ENCODE data around the gene GNB5.

The GNB5 gene

GRCh38 chr15:52164631-52165265 lies 26.4 kb downstream of the GNB5 start:
- DNase-seq: no peak

DNA sequence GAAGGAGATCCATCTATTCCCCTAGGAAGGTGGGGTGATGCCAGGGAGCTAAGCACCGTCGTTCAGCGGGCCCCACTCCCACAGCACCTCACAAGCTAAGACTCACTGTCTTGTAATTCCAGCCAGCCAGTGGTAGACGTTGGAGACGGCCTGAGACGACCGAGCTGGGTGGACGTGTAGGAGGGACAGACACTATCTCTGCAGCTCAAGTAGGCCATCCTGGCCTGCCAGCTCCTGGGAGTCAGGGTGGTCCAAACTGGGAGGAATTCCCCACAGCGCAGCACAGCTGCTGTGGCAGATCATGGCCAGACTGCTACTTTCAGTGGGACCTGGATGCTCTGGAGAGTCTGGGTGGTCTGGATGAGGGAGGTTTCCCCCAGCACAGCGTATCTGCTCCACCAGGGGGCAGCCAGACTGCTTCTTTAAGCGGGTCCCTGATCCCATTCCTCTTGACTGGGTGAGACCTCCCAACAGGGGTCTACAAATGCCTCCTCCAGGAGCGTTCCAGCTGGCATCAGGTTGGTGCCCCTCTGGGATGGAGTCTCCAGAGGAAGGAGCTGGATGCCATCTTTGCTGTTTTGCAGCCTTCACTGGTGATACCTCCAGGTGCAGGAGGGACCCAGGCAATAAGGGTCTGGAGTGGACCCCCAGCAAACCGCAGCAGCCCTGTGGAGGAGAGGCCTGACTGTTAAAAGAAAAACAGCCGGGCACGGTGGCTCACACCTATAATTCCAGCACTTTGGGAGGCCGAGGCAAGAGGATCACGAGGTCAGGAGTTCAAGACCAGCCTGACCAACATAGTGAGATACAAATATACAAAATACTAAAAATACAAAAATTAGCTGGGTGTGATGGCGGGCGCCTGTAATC lies 27.6 kb downstream of the GNB5 start:
- peak; percentile 40 for DNase-seq

GRCh38 chr15:52162876-52163275 lies 28.3 kb downstream of the GNB5 start:
- no peak for DNase-seq

GRCh38 chr15:52162260-52162659 lies 28.9 kb downstream of the GNB5 start:
- DNase-seq: no peak

GRCh38 chr15:52161406-52161966 lies 29.7 kb downstream of the GNB5 start:
- DNase-seq: no peak

- no peak for DNase-seq
Observed at GRCh38 chr15:52159645-52160044, 31.5 kb downstream of the GNB5 start.

DNA sequence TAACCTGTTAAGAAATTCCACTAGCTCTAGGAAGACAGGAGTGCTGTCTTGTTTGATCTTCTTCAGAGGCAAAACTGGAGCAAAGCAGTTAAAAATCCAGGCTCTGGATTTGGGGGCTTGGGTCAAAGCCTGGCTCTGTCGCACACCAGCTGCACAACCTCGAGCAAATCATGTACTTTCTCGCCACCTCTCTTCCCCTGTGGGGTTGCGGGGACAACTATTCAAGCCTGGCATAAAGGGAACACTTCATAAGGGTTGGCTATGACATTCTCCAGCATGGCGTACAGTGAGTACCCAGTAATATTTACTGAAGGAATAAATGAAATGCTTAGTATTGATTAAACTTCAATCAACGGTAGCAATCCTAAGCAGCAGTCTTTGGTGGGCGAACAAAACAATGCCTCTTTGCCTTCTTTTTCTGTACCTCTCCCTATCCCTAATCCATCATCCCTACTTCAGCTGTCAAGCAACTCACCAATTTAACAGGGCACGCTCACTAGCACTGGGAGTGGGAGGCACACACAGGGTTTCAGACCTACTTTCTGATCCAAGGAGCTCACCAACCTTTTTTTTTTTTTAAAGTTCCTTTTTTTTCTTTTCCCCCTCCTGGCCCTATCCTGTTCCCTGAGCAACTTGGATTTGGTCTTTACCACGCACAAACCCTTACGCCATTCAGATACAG lies 33.0 kb downstream of the GNB5 start:
- DNase-seq: no peak

DNA sequence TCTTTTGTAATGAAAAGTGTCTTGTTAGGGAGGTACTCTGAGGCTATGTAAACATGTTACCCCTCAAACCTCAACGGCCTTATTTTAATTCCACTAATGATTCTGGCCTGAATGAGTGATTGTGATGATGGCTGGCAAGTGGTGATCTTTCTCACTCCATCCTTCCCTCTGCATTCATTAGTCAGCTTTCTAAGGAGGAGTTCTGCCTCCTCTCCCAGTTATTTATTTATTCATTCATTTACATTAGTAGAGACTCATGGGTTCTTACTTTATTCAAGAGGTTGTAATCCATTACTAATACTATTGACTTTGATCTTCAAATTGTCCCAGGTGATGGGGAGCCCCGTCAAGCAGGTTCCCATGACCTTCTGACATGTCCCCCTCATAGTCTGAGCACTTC lies 35.3 kb downstream of the GNB5 start:
- DNase-seq: no peak

DNA sequence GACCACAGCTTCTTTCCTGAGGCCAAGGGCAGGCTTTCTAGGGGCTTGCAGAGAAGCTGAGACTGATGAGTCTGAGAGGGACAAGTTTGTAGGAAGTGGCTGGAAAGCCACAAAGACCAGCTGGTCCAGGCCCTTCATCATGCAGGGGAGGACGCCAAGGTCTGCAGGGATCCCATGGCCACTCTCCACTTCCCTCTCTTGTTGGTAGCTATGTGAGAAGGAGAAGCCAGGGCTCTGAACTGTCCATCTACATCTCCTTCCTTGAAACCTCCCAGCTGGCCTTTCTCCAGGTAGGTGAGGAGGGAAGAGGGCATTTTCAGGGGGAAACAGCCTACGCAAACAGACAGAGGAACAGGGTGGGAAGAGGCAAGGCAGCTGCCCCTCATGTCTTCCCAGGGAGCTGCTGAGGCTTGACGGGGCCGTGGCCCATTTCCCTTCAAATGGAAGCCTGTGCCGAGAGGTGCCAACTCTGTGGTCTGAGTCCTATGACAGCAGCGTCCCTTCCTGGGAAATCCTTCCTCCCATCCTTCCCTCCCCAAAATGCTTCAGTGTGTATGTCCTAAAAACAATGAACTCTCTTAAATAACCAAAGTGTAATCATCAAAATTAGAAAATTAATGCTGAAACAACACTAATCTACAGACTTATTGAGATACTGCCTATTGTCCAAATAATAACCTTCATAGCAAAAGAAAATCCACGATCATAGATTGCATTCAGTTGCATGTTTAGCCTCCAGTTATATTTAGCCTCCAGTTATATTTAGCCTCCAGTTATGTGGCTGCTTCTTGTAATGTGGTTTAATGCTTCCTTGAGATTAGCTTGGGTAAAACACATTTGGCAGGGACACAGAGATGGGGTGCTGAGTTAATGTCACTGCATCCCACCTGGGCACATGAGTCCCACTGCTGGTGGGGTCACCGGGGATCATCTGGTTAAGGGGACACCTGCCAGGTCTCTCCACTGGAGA lies 36.0 kb downstream of the GNB5 start:
- DNase-seq: no peak

- DNase-seq: no peak
Observed at GRCh38 chr15:52153900-52154895, 37.0 kb downstream of the GNB5 start.

DNA sequence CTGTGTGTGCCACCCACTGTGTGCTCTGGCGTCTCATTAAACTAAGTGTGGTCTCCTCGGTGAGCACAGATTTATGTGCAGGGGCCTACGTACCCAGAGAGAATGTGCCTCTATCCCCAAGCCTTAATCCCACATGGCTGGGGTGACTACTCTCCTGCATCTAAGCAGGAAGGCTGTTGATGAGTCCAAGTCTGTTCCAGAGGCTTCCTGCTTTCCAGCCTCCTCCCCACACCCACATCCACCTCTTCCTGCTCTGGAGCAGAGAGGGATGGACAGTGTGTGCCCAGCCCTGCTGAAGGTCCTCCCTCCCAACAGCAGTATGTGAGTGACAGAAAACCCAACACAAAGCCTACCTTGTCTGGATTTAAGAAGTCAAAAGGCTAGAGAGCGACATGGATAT lies 39.8 kb downstream of the GNB5 start:
- DNase-seq: no peak

DNA sequence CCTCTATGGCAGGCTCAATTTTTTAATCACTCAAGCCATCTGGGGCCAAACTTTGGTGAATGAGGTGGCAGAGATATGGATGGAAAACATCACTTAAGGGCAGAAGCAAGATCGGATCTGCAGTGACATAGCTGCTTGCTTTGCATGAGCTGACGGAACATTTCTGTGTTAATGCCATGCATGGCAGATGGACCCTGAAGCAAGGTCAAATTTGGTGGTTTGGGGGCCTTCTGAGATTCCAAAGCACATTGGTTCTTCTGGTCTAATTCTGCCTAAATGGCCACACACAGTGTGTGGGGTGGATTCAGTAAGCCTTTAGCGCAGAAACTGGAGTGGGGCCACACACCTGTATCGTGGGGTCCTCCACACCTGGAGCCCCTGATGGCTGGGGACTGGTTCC lies 40.3 kb downstream of the GNB5 start:
- DNase-seq: no peak

DNA sequence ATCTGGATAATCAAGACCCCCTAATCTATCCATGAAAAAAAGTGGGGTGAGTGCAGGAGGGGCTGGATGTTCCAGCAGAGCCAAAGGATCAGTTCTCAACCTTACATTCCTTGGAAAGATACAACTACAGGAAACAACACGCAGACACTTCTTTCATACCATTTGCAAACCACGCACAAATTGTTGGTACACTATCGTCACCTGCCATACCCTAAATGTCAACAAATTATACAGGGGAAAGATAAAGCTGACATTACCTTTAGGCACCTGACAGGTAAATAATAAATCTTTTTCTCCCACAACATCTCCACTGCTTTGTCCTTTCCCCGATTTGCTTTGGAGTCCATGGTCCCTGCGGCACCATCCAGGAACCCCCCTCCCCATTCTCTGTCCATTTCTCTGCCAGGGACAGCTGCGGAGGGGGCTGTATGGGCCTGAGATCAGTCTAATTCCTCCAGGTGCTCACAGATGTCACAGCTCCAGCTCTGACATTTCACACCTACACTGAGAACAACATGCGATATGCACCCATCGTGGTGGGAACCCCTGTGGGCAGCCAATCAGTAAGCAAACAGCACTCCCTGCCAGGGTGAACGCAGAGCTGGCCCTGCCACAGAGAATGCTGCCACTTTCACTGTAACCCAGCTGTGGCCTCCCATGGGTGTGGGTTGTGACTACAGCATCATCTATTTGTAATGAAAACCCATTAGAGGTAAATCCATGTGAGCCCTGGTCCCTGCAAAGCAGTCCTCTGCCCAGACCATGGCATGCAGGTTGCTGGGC lies 41.0 kb downstream of the GNB5 start:
- DNase-seq: no peak

DNA sequence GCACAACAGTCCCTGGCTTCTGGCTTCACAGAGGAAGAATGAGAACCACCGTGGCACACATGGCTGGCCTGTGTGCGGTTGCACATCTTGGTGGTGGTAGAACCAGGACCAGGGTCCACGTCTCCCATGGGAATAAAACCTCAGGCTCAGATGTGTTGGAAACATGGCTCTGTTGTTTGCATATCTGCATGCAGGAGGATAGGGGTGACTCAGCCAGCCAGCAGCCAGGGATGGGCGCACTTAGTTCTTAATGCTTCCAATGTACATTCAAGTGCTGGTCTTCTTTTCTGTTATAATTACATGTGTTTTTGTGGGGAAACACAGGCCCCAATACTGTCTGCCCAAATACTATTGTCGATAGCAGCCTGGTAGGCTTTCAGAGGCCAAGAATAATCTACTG lies 42.8 kb downstream of the GNB5 start:
- DNase-seq: no peak

DNA sequence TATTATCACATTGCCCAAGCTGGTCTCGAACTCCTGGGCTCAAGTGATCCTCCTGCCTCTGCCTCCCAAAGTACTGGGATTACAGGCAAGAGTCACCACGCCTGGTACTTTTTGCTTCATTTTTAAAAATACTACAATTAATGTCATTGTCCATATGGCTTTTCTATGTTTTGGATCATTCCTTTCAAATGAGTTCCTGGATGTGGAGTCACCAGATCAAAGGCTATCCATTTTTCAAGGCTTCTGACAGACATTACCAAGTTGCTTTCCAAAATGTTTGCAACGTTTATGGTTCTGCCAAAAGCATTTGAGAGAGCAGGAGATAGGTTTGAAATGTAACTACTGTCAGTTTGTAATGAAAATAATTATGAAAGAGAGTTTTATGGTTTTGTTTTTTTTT lies 44.4 kb downstream of the GNB5 start:
- no peak for DNase-seq

DNA sequence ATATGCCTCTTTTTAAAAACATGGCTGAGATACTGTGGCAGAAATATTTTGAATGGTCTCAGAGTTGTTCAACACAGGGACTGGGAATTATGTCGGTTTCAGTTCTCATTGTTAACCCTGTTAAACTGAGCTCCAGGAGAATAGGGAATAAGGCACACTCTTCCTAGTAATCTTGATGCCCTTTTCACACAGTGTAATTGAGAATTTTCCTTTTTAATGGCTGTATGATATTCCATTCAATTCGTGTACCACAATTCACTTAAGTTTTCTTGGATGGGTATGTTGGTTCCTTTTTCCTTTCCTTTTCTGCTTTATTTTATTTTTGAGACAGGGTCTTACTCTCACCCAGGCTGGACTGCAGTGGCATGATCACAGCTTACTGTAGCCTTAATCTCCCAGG lies 44.9 kb downstream of the GNB5 start:
- DNase-seq: no peak

DNA sequence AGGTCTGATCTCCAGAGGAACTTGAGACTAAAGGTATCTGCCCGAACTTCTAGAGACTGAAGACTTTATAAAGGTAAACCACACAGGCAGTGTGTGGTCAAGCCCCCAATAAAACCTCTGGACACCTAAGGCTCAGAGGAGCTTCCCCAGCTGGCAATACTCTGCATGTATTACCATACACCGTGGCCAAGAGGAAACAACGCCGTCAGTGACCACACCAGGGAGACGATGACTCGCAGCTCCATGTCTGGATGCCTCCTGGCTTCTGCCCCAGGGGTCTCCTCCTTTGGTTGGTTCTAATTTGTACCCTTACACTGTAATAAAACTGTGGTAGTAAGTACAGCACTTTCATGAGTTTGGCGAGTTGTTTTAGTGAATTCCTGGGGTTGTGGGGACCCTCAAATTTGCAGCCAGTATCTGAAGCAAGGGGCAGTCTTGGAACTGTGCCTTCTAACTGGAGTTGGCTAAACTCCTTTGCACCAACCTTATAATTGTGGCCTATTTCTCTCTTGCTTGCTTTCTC lies 46.5 kb downstream of the GNB5 start:
- no peak for DNase-seq

DNA sequence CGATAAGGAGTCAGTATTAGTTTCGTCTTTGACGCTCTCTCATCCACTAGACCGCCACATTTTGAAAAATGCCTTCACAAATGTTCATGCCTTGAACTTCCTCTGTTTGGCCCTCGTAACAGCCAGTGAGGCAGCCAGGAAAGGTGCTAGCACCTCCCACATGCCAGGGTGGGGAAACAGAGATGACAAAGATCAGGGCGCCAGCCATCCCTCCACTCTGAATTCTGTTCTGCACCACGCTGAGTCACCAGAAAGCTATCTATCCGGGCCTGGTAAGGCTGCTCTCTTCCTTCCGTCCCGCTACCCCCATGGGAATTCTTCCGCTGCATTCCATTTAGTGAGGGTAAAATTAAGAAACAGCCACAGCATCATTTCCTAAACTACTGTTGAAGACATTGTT lies 47.3 kb downstream of the GNB5 start:
- no peak for DNase-seq

DNA sequence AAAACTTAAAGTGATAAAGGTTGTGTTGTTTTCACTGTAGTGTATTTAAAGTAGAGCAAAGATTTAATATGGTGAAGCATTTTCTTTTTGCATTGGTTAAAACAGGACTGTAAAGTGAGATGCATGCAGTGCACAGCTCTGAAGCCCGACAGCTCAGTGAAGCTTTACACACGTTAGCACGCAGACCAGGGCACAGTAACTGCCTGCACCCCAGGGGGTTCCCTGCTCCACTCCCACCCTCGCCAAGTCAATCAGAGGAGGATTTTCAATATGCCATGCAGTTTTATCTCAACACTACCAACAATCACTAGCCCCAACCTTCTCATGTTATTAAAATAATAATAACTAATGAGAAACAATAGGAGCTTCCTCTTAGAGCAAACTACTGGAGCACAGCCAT lies 50.5 kb downstream of the GNB5 start:
- DNase-seq: no peak
